Breast epithelium (tissue), 3 donors: ENCODE measurements around the gene COPB2.

Source experiments
- POLR2A ChIP-seq: fragments of 450-650 bp; IDR thresholded peaks from one replicate; pipeline ENCODE4 v1.6.1; 2016; ENCODE audit warnings: antibody characterized with exemption, mild to moderate bottlenecking, moderate library complexity
- TF ChIP-seq, protein P1 (sequence below), 3 donors: fragments of 450-650 bp; IDR thresholded peaks; one replicate each; pipeline ENCODE4 v1.5.1; 2016 to 2017; ENCODE audit warnings: antibody characterized with exemption in 3 of 3, mild to moderate bottlenecking in 3 of 3, moderate library complexity in 3 of 3

DNA sequence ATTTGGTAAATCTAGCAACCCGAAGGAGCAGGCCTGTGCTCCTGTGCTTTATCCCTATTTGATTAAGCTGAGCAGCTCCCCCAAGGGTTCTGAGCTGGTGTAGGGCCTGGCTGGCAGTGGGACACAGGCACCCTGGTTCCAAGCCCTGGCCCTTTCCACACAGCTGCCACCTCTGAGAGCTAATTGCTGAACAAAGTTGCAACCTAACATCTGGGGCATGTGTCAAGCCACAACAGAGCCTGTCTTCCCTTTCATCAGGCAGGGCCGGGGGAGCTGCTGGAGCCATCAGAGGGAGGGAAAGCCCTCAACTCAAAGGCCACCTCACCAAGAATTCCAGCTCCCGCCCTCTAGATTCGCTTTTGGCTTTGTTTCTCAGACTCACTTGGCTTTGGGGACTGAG is 62.7 kb downstream of the COPB2 start:
- TF ChIP-seq, protein P1, sequence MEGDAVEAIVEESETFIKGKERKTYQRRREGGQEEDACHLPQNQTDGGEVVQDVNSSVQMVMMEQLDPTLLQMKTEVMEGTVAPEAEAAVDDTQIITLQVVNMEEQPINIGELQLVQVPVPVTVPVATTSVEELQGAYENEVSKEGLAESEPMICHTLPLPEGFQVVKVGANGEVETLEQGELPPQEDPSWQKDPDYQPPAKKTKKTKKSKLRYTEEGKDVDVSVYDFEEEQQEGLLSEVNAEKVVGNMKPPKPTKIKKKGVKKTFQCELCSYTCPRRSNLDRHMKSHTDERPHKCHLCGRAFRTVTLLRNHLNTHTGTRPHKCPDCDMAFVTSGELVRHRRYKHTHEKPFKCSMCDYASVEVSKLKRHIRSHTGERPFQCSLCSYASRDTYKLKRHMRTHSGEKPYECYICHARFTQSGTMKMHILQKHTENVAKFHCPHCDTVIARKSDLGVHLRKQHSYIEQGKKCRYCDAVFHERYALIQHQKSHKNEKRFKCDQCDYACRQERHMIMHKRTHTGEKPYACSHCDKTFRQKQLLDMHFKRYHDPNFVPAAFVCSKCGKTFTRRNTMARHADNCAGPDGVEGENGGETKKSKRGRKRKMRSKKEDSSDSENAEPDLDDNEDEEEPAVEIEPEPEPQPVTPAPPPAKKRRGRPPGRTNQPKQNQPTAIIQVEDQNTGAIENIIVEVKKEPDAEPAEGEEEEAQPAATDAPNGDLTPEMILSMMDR (IDR thresholded peaks at IDR 0.05): no peak
- TF ChIP-seq POLR2A: no peak
